Ascending aorta (tissue), 2 donors: ENCODE results near the gene AQP12A. TPM values are rescaled to one million over a fixed set of nuclear protein-coding genes. Genes with fewer than 3 reads are reported as not detected.

Source experiments
- DNase-seq, 2 donors: peaks; one replicate each; pipeline ENCODE4 v3.0.0-alpha.2; 2019; ENCODE audit warnings: low spot score in 2 of 2
- H3K27ac ChIP-seq, 2 donors: fragments of 200-600 bp; sonication (generic); one replicate each; pipeline ENCODE4 v1.5.1; 2016 to 2017; ENCODE audit warnings: mild to moderate bottlenecking in 1 of 2
- H3K27me3 ChIP-seq: fragments of 200-600 bp; sonication (generic); one replicate; pipeline ENCODE4 v1.5.1; 2017
- H3K36me3 ChIP-seq, 2 donors: fragments of 200-600 bp; sonication (generic); one replicate each; pipeline ENCODE4 v1.5.1; 2016
- H3K4me1 ChIP-seq, 2 donors: fragments of 200-600 bp; sonication (generic); one replicate each; pipeline ENCODE4 v1.5.1; 2016 to 2017; ENCODE audit warnings: mild to moderate bottlenecking in 1 of 2
- H3K4me3 ChIP-seq, 2 donors: fragments of 200-600 bp; sonication (generic); one replicate each; pipeline ENCODE4 v1.5.1; 2016 to 2017; ENCODE audit warnings: mild to moderate bottlenecking in 1 of 2
- H3K9me3 ChIP-seq, 2 donors: fragments of 200-600 bp; sonication (generic); one replicate each; pipeline ENCODE4 v1.5.1; 2016
- intact Hi-C: fragments of 100-400 bp; cut with DNase I; formaldehyde crosslinking; loops from one replicate; pipeline ENCODE4 v1.15.1; 2023
- total RNA-seq: library from RNA; depleted of rRNA; stranded (reverse); fragments of >200 nt; gene quantifications from one replicate; pipeline ENCODE4 v1.1.0, GENCODE V29; 2016
- TF ChIP-seq, protein P1 (sequence below), 3 experiments: fragments of 200-600 bp in 2 of 3; fragments of 450-650 bp in 1 of 3; sonication (generic) in 2 of 3; IDR thresholded peaks; one replicate each; pipeline ENCODE4 v1.5.1; 2016 to 2019; ENCODE audit warnings: antibody characterized with exemption in 3 of 3, mild to moderate bottlenecking in 1 of 3, moderate library complexity in 1 of 3

The AQP12A gene
- total RNA-seq, 1 donor from 2014 or later: not detected

DNA sequence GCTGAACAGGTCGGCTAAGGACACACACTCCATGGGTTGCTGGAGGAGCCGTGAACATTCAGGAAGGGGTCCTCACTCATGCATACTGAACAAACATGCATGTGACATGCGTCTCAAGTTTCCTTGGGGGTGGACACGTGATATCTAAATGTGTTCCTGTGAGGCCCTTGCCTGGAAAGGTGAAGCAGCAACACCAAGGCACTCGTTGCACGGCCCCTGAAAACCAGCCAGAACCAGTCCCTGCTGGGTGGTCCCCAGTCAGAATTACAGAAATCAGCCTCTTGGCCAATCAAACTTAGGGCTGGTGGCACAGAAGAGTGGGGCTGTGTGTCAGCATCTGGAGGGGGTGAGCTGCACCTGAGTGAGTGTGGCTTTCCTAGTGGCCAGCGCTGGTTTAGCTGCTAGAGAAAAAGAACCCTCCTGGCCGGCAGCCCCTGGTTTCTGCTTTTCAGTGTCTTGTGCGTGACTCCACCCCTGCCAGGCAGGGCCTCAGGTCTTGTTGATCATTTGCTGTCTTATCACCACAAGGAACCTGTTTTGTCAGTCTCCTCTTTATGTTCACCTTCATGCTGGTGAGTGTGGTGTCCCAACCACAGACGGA is 5.8 kb upstream of the AQP12A start:
- DNase-seq: no peak
- Histone ChIP-seq H3K4me1 (no peaks in the 10 kb centered on the region), H3K27ac (no peak overlapping the region), H3K36me3 (no peaks in the 10 kb centered on the region), H3K4me3 (no peak overlapping the region), H3K27me3 (no peaks in the 10 kb centered on the region), H3K9me3 (no peaks in the 10 kb centered on the region)
- intact Hi-C loops: no loop called here
- TF ChIP-seq, protein P1, sequence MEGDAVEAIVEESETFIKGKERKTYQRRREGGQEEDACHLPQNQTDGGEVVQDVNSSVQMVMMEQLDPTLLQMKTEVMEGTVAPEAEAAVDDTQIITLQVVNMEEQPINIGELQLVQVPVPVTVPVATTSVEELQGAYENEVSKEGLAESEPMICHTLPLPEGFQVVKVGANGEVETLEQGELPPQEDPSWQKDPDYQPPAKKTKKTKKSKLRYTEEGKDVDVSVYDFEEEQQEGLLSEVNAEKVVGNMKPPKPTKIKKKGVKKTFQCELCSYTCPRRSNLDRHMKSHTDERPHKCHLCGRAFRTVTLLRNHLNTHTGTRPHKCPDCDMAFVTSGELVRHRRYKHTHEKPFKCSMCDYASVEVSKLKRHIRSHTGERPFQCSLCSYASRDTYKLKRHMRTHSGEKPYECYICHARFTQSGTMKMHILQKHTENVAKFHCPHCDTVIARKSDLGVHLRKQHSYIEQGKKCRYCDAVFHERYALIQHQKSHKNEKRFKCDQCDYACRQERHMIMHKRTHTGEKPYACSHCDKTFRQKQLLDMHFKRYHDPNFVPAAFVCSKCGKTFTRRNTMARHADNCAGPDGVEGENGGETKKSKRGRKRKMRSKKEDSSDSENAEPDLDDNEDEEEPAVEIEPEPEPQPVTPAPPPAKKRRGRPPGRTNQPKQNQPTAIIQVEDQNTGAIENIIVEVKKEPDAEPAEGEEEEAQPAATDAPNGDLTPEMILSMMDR (IDR thresholded peaks at IDR 0.05): no peak

DNA sequence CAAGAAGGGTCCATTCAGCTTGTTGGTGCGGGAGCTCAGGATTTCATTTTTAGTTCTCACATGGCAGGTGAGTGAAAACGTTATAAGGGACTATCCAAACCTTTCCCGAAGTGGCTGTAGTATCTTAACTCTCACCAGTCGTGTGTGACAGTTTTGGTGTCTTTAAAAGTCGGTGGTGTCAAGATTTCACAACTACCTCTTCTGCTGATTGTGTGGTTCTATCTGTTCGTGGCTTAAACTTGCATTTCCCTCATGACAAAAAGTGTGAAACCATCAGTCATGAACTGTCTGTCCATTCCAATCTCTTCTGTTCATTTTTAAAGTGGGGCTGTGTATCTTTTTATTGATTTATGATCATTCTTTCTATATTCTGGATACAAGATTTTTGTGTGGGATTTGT is 5.2 kb upstream of the AQP12A start:
- Histone ChIP-seq H3K9me3 (no peaks in the 10 kb centered on the region), H3K4me1 (no peaks in the 10 kb centered on the region), H3K36me3 (no peaks in the 10 kb centered on the region), H3K27me3 (no peaks in the 10 kb centered on the region), H3K4me3 (no peak overlapping the region), H3K27ac (no peak overlapping the region)
- no peak for DNase-seq
- intact Hi-C loops: no loop called here
- TF ChIP-seq, protein P1 (IDR thresholded peaks at IDR 0.05): no peak

DNA sequence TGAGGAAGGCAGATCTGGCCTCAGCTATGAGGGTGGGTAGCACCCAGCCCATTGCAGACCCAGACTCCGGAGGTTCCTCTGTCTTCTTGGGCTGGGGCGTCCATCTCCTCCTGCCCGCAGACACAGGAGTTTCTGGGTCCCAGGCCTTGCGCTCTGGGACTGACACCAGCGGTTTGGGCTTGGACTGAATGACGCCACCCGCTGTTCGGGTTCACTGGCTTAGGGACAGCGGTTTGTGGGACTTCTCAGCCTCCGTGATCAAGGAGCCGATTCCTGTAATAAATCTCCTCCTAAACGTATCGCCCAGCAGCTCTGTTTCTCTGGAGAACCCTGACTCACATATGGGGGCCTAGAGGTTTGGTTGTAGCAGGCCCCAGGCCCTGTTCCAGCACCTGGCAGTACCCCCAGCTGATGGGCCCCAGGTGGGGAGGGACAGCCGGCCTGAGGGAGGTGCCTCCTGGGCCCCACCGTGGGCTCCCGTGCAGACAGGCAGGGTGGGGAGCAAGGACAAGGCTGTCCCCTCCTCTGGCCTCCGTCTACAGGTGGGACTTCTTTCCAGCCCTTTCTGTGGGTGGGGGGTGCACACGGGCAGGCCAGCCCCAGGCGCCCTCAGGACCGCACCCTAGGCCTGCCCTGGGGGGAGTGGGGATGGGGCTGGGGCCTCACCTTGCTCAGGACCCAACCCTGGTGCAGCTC is 4.5 kb upstream of the AQP12A start:
- H3K4me1 ChIP-seq: no peaks in the 10 kb centered on the region
- H3K27me3 ChIP-seq: no peaks in the 10 kb centered on the region
- H3K27ac ChIP-seq: no peak overlapping the region
- no peaks in the 10 kb centered on the region for H3K9me3 ChIP-seq
- no peaks in the 10 kb centered on the region for H3K36me3 ChIP-seq
- no peak for DNase-seq
- TF ChIP-seq, protein P1 (IDR thresholded peaks at IDR 0.05): no peak
- no peak overlapping the region for H3K4me3 ChIP-seq
- intact Hi-C loops: no loop called here

DNA sequence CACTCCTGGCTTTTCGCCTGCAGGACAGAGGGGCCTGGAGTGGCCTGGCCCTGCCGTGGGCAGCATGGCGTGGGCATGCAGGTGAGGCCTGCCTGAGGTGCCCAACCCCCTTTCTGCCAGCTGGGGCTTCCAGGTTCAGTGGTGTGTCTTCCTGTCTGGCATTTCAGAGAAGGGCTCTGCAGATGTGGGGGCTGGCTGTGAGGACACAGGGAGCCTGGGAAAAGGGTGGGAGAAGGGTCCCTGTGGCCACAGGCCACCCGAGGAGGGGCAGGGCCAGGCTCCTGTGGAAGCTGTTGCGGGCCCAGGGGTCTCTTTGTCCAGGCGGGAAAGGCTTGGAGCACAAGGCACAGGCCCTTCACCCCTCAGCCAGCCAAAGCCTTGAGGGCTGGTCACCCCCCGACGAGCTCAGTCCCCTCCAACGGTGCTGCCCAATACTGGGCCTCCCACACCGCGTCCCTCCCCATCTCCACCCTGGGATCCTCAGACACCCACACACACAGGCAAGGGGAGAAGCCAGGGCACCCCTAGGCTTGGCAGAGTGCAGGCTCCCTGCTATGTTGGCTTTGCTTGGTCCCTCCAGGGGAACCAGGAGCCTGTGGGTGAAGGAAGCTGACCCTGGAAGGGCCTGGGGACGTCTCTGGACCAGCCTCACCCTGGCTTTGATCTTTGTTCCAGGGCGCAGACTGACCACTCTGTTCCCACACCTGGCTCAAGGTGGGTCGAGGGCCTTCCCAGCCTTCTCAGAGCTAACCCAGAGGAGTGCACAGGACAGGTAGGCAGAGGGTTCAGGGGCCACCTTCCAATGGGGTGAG is 3.7 kb upstream of the AQP12A start:
- no peaks in the 10 kb centered on the region for H3K4me1 ChIP-seq
- H3K27ac ChIP-seq: no peak overlapping the region
- TF ChIP-seq, protein P1 (IDR thresholded peaks at IDR 0.05): no peak
- no peaks in the 10 kb centered on the region for H3K9me3 ChIP-seq
- no peak overlapping the region for H3K4me3 ChIP-seq
- DNase-seq: no peak
- no peaks in the 10 kb centered on the region for H3K27me3 ChIP-seq
- intact Hi-C loops: no loop called here
- H3K36me3 ChIP-seq: no peaks in the 10 kb centered on the region

DNA sequence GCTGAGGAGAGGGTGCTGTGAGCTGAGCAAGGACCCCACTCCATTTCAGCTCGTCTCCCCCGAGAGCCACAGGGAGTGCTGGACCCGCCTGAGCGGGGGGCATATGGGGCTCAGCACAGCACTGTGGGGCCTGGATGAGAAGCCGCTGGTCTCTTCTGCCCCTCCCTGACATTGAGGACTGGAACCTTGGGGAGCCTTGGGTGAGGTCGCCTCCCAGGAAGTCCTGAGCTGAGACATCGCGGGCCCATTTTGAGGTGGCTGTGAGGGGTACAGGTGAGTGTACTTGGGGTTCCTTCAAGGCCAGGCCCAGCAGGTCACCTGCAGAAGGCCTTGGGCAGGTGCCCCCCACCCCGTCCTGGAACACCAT is 3.1 kb upstream of the AQP12A start:
- intact Hi-C loops: no loop called here
- no peak overlapping the region for H3K4me3 ChIP-seq
- no peak for DNase-seq
- H3K27me3 ChIP-seq: no peaks in the 10 kb centered on the region
- no peak overlapping the region for H3K27ac ChIP-seq
- no peaks in the 10 kb centered on the region for H3K4me1 ChIP-seq
- H3K36me3 ChIP-seq: no peaks in the 10 kb centered on the region
- H3K9me3 ChIP-seq: no peaks in the 10 kb centered on the region
- TF ChIP-seq, protein P1 (IDR thresholded peaks at IDR 0.05): no peak
